Measurements from ENCODE around the gene SCAP.
"Not testable (repeated sequence)": the region's sequence is repeated elsewhere in the genome, so short reads cannot be mapped to it uniquely, and the experiment has no call there.

The SCAP gene

GRCh38 chr3:47475570-47476329, at the start of gene SCAP:
TSS of gene SCAP (minus strand) at chr3:47475941. CDS start at chr3:47442993, 32,948 bp downstream.
- peak; percentile 89 to 94 for DNase-seq (ENCODE audit: low read depth in 2 of 2)

- no peak for DNase-seq (ENCODE audit: low read depth in 2 of 2)
Measured at GRCh38 chr3:47523310-47524073, 47.8 kb upstream of the SCAP start.

GRCh38 chr3:47522082-47522987, 46.6 kb upstream of the SCAP start:
- DNase-seq (ENCODE audit: low read depth in 2 of 2): peak; percentile 50 to 54

DNA sequence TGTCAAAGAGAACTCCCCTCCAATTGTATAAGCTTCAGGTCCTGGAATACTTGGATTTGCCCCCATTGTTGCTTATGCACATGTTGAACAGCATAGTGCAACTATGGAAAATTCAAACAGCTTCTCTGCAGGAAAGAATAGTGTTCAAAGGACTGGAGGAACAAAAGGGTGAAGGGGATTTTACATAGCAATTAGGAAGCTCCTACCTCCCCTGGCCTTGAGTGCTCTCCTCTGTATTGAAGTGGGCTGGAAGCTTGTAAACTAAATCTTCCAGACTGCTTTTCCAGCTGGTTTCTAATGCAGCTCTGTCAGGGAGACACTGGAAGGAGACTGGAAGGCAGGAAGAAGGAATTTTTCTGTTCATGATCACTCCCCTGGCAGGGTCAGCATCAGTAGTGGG, 45.0 kb upstream of the SCAP start:
- DNase-seq (ENCODE audit: low read depth in 2 of 2): no peak

DNA sequence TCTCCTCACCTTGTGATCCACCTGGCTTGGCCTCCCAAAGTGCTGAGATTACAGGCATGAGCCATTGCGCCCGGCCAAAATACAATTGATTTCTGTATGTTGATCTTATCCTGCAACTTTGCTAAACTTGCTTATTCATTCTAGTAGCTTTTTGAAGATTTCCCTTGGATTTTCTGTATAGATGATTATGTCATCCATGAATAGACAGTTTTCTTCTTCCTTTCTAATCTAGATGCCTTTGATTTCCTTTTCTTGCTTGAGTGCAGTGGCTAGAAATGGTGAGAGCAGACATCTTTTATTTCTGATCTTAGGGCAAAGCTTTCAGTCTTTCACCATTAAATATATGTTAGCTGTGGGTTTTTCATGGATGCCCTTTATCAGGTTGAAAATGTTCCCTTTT, 42.2 kb upstream of the SCAP start:
- no peak for DNase-seq (ENCODE audit: low read depth in 2 of 2)

DNA sequence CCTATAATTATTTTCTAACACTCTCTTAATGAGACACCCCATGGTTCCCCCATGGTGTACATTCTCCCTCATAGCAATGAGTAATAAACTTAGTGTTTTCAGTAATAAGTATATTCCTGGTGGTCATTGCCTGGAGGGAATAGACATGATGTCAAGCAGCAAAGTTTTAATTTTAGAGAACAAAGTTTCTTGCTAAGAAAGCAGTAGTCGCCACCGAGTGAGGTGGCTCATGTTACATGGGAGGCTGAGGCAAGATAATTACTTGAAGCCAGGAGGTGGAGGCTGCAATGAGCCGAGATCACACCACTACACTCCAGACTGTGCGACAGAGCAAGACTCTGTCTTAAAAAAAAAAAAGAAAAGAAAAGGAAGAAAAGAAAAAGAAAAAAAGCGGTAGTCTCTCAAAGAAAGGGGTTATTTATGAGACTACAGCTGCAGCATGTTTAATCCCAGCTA, 40.2 kb upstream of the SCAP start:
- no peak for DNase-seq (ENCODE audit: low read depth in 2 of 2)

DNA sequence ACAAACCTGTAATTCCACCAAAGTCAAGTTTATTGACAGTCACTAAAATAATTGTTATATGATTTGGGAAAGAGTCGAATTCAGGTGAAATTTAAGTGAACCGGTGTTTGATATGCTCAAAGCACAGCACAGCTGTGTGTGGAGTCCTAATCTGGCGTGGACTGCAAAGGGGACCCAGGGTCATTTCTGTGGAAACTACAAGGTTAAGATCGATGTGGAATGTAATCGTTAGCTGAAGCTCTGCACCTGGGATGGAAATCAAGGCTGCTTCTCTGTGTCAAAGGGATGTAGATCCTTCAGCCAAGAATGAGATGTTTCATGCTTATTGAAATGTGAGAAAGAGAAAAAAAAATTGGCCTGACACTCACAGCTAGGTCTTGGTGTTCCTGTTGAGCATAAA, 39.4 kb upstream of the SCAP start:
- DNase-seq (ENCODE audit: low read depth in 2 of 2): no peak

GRCh38 chr3:47513125-47513929, 37.6 kb upstream of the SCAP start, which contains the start of gene ELP6:
TSS of gene ELP6 (minus strand) at chr3:47513712. CDS start at chr3:47513590, 122 bp downstream.
- DNase-seq (ENCODE audit: low read depth in 2 of 2): peak; percentile 91 to 96

DNA sequence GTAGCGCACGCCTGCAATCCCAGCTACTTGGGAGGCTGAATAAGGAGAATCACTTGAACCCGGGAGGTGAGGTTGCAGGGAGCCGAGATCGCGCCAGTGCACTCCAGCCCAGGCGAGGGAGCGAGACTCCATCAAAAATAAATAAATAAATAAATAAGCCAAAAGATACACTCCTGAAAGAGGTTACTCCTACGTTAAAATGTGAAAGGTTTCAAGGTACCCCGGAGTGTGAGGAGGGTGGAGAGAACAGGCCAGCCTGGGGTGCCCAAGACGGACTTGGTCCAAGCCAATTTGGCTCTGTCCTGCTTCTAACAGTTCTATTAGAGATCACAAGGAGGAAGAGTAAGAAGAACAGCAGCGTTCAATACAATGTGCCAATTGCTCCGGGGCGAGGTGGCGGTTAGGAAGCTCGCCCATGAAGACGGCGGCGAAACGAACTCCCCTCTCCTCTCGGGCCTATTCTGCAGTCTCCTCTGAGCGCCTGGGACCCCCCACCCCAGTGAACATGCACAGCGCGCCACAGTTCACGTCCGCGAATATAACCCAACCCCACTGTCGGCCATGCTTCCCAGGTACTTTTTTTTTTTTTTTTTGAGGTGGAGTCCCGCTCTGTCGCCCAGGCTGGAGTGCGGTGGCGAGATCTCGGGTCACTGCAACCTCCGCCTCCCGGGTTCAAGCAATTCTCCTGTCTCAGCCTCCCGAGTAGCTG, 36.8 kb upstream of the SCAP start:
- peak in 1 of 2 donors; percentile 3 for DNase-seq (ENCODE audit: low read depth in 2 of 2)

GRCh38 chr3:47505267-47505666, 29.5 kb upstream of the SCAP start:
- not testable (repeated sequence) for DNase-seq (ENCODE audit: low read depth in 2 of 2)

- no peak for DNase-seq (ENCODE audit: low read depth in 2 of 2)
Measured at GRCh38 chr3:47504113-47504512, 28.4 kb upstream of the SCAP start.

DNA sequence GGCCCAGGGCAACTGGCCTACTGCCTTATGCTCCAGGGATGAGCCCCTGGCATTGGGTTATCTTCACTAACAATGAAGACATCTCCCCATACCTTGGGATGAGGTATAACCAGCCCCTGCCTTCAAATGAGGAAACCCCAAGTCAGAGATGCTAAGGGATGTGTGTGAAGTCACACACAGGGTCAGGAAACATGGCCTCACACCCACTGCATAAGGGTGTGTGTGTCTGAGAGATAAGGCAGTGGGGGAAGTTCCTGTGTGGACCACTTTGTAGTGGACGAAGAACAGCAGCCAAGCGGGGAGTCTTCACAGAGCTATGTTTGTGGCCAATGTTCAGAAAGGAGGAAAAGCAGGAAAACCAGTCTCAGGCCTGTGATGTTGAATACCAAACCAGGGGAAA, 27.3 kb upstream of the SCAP start:
- no peak for DNase-seq (ENCODE audit: low read depth in 2 of 2)

- no peak for DNase-seq (ENCODE audit: low read depth in 2 of 2)
Measured at GRCh38 chr3:47496892-47497291, 21.2 kb upstream of the SCAP start.

DNA sequence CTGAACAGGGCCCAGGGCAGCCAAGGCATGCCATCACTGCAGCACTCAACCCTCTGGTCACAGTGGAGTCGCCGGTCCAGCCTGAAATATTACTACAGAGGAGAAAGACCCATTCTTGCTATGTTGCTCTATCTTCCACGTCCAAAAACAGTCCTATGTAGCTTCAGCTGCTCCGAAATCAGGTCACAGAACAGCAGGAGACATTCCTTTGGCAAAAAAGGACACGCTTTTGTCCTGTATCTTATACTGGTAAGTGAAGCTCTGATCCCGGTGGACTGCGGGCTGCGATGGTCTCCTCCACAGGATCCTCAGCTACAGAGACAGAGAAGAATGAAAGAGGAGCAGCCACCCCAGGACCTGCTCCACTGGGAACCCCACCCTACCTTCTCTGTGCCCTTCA, 20.1 kb upstream of the SCAP start:
- DNase-seq (ENCODE audit: low read depth in 2 of 2): no peak

DNA sequence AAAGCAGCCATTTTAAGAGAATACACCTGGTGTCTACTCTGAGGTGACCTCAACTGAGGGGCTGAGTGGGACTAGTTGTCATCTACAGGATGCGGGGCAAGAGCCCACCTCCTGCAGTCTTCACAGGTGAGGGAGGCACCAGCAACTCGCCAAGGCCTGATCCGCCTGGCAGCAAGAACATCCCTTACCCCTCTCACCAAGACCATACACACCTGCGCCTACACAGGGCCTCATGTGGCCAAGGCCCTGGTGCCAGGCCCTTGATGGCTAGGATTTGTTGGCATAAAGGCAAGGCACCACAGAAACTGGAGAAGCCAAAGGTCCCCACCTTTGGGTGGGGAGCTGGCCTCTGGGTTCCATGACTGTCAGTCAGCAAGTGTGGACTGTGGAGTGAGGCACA, 19.4 kb upstream of the SCAP start:
- DNase-seq (ENCODE audit: low read depth in 2 of 2): no peak

DNA sequence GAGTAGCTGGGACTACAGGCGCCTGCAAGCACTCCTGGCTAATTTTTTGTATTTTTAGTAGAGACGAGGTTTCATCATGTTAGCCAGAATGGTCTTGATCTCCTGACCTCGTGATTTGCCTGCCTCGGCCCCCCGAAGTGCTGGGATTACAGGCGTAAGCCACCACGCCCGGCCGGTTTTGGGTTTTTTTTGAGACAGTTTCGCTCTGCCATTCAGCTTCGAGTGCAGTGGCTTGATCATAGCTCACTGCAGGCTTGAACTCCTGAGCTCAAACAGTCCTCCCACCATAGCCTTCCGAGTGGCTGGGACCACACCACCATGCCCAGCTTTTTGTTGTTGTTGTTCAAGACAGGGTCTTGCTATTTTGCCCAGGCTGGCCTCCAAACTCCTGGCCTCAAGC, 16.0 kb upstream of the SCAP start:
- DNase-seq (ENCODE audit: low read depth in 2 of 2): no peak

DNA sequence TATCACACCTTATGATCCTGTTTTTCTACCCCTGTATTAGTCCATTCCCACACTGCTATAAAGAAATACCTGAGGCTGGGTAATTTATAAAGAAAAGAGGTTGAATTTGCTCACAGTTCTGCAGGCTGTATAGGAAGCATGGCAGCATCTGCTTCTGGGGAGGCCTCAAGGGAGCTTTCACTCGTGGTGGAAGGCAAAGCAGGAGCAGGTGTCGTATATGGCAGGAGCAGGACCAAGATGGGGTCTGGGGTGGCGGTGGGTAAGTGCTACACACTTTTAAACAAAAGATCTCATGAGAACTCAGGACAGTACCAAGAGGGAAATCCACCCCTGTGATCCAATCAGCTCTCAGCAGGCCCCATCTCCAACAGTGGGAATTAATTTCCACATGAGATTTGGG, 15.4 kb upstream of the SCAP start:
- no peak for DNase-seq (ENCODE audit: low read depth in 2 of 2)

- no peak for DNase-seq (ENCODE audit: low read depth in 2 of 2)
Measured at GRCh38 chr3:47487265-47487664, 11.5 kb upstream of the SCAP start.

DNA sequence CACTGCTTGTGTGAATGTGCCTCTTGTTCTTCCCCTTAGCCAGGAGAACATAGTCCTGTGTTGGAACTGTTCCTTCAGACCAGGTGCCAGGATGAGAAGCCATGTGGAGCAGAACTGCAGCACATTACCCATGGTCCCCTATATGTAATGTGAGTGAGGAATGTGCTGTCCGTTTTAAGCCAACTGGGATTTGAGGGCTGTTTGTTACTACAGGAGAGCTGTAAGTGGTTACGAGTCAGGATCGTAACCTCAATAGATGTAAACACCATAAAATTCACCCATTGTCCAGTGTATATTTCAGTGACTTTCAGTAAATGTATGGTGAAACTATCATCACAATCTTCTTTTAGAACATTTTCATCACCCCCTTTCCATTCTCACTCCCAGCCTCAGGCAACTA, 10.1 kb upstream of the SCAP start:
- DNase-seq (ENCODE audit: low read depth in 2 of 2): no peak

GRCh38 chr3:47482366-47482765, 6.6 kb upstream of the SCAP start:
- DNase-seq (ENCODE audit: low read depth in 2 of 2): no peak

Measured in stimulated activated CD8-positive, alpha-beta memory T cell treated with anti-CD3 and anti-CD28 coated beads, Interleukin-7, amount 100 ng/mL, for 4 hours (primary cell).